B cell (primary cell): Measurements from ENCODE around the gene GPR3. TPM values are rescaled to one million over a fixed set of nuclear protein-coding genes. Genes with fewer than 3 reads are reported as not detected.

Source experiments
- ATAC-seq: fragments of 200-7000 bp; cut with Tn5 transposase; one replicate; pipeline ENCODE4 v1.10.0; 2021; ENCODE audit warnings: low read depth, mild to moderate bottlenecking, moderate number of reproducible peaks, moderate library complexity
- CTCF ChIA-PET: fragments of 350-600 bp; sonication (Branson Sonifier 250); formaldehyde crosslinking; loops from one replicate; lab custom pipeline; 2021; ENCODE audit warnings: antibody characterized with exemption, inconsistent platforms; lab: Charles Lee
- POLR2A ChIA-PET: fragments of 350-600 bp; sonication (Branson Sonifier 250); formaldehyde crosslinking; loops from one replicate; lab custom pipeline; 2021; ENCODE audit warnings: antibody characterized with exemption; lab: Charles Lee
- DNase-seq: peaks from one replicate; pipeline ENCODE4 v3.0.0; 2013
- H2AFZ ChIP-seq: 2 replicates; pipeline ENCODE4 v1.6.1; 2012; ENCODE audit warnings: mild to moderate bottlenecking, low read depth, low read length; ENCODE audit not compliant: insufficient read depth, poor library complexity, severe bottlenecking
- H3K27ac ChIP-seq, 2 donors: 1 replicate in 1 of 2; 2 replicates in 1 of 2; pipeline ENCODE4 v1.5.1; 2012 to 2013; ENCODE audit warnings: low read length in 2 of 2, mild to moderate bottlenecking in 2 of 2, moderate library complexity in 1 of 2
- H3K27me3 ChIP-seq, 4 experiments: fragments of 200-600 bp in 1 of 4; sonication (generic) in 1 of 4; replicated peaks in 1 of 4; 1 replicate in 2 of 4; 2 replicates in 2 of 4; pipeline versions ENCODE4 v1.6.1 to v1.7.0; 2013 to 2016; ENCODE audit warnings: low read length in 3 of 4, mild to moderate bottlenecking in 2 of 4, mixed read lengths in 1 of 4, moderate library complexity in 1 of 4; ENCODE audit not compliant: insufficient read depth in 4 of 4, control insufficient read depth in 3 of 4; ENCODE audit errors: control extremely low read depth in 1 of 4
- H3K36me3 ChIP-seq, 2 experiments: replicated peaks in 1 of 2; 1 replicate in 1 of 2; 2 replicates in 1 of 2; pipeline versions ENCODE4 v1.6.1 to v1.7.1; 2013; ENCODE audit warnings: low read length in 1 of 2; ENCODE audit not compliant: insufficient read depth in 2 of 2, control insufficient read depth in 1 of 2; ENCODE audit errors: control extremely low read depth in 1 of 2, extremely low read depth in 1 of 2
- H3K4me1 ChIP-seq, 2 donors: fragments of 200-600 bp in 1 of 2; sonication (generic) in 1 of 2; 1 replicate in 1 of 2; 2 replicates in 1 of 2; pipeline versions ENCODE4 v1.5.1 to v1.6.1; 2013 to 2017; ENCODE audit warnings: low read length in 2 of 2; ENCODE audit not compliant: control insufficient read depth in 2 of 2, insufficient read depth in 2 of 2
- H3K4me2 ChIP-seq: replicated peaks from 2 replicates; pipeline ENCODE3; 2012; ENCODE audit warnings: mild to moderate bottlenecking, low read depth, low read length; ENCODE audit not compliant: poor library complexity, severe bottlenecking
- H3K4me3 ChIP-seq, 5 experiments: fragments of 200-600 bp in 1 of 5; sonication (generic) in 1 of 5; 1 replicate in 3 of 5; 2 replicates in 2 of 5; pipeline versions ENCODE4 v1.5.1 to v1.7.0; 2011 to 2016; ENCODE audit warnings: low read length in 4 of 5, mild to moderate bottlenecking in 4 of 5, low read depth in 2 of 5, control low read depth in 1 of 5, moderate library complexity in 1 of 5; ENCODE audit not compliant: insufficient read depth in 1 of 5; ENCODE audit errors: control extremely low read depth in 1 of 5, extremely low read depth in 1 of 5
- H3K79me2 ChIP-seq: fragments of 200-600 bp; sonication (generic); one replicate; pipeline ENCODE4 v1.6.0; 2016; ENCODE audit warnings: low read length; ENCODE audit not compliant: control insufficient read depth, insufficient read depth
- H3K9ac ChIP-seq: fragments of 200-600 bp; sonication (generic); 2 replicates; pipeline ENCODE4 v1.6.1; 2017; ENCODE audit warnings: mild to moderate bottlenecking, low read length, moderate library complexity
- H3K9me3 ChIP-seq, 3 donors: one replicate each; pipeline versions ENCODE4 v1.6.1 to v1.7.1; 2013; ENCODE audit warnings: low read length in 2 of 3; ENCODE audit not compliant: control insufficient read depth in 2 of 3, insufficient read depth in 1 of 3; ENCODE audit errors: control extremely low read depth in 1 of 3
- H4K20me1 ChIP-seq: 2 replicates; pipeline ENCODE4 v1.6.0; 2012; ENCODE audit warnings: mild to moderate bottlenecking, low read length; ENCODE audit not compliant: insufficient read depth, control insufficient read depth, poor library complexity, severe bottlenecking
- H3K27ac Mint-ChIP-seq: one replicate; pipeline ENCODE4 v1.8.0; 2021; ENCODE audit warnings: mixed read lengths
- H3K27me3 Mint-ChIP-seq: one replicate; pipeline ENCODE4 v1.8.0; 2021; ENCODE audit warnings: mixed read lengths
- H3K4me1 Mint-ChIP-seq: one replicate; pipeline ENCODE4 v1.8.0; 2021; ENCODE audit warnings: mixed read lengths
- H3K4me3 Mint-ChIP-seq: one replicate; pipeline ENCODE4 v1.8.0; 2021; ENCODE audit warnings: mixed read lengths
- H3K9me3 Mint-ChIP-seq: one replicate; pipeline ENCODE4 v1.8.0; 2022; ENCODE audit warnings: mixed read lengths; ENCODE audit not compliant: insufficient read depth
- CTCF ChIP-seq: fragments of 200-600 bp; IDR thresholded peaks from one replicate; pipeline ENCODE4 v1.8.0; 2022; ENCODE audit warnings: antibody characterized with exemption, mild to moderate bottlenecking
- EZH2 ChIP-seq: IDR thresholded peaks from 2 replicates; pipeline ENCODE4 v1.6.1; 2012; ENCODE audit warnings: borderline replicate concordance, low read depth, mild to moderate bottlenecking, moderate library complexity, low read length; ENCODE audit not compliant: insufficient read depth, poor library complexity, severe bottlenecking
- WGBS: methylation state at CpG from one replicate; pipeline ENCODE4 v1.1.5; 2013; ENCODE audit warnings: missing lambda C conversion rate; ENCODE audit not compliant: insufficient coverage; 5-methylcytosine and 5-hydroxymethylcytosine counted together
- intact Hi-C: fragments of 100-400 bp; cut with micrococcal nuclease; formaldehyde crosslinking; loops from one replicate; pipeline ENCODE4 v1.10.0; 2022
- polyA plus RNA-seq: library from polyadenylated mRNA; depleted of rRNA; stranded (reverse); fragments of >200 nt; gene quantifications from 2 replicates; pipeline ENCODE4 v1.2.3, GENCODE V29; 2012
- total RNA-seq, 2 donors: library from RNA; stranded (reverse); fragments of 120-200 nt in 1 of 2; gene quantifications; 1 replicate in 1 of 2; 2 replicates in 1 of 2; pipeline versions ENCODE4 v1.2.3 to v1.2.4, GENCODE V29; 2013 to 2022

GPR3 gene
- total and polyA plus RNA-seq, 2 donors (not counting 1 experiment from before 2014, with no cell fraction given), result 3.3 TPM; not detected in 1

- Mint-ChIP-seq H3K27me3 (no peaks in the 10 kb centered on the region), H3K27ac (no peak overlapping the region), H3K4me3 (no peak overlapping the region), H3K9me3 (no peaks in the 10 kb centered on the region), H3K4me1 (peaks cover 21% of the 10 kb centered on the region)
- TF ChIP-seq EZH2 (no peak), CTCF (no peak)
- Histone ChIP-seq H3K4me3 (no peak overlapping the region), H3K36me3 (peaks cover 0 to 43% of the 10 kb centered on the region in 2 experiments), H2AFZ (no peak overlapping the region), H3K9ac (no peak overlapping the region), H4K20me1 (peaks cover 12% of the 10 kb centered on the region), H3K4me2 (no peak overlapping the region), H3K4me1 (peaks cover 13 to 23% of the 10 kb centered on the region in 2 donors), H3K79me2 (peaks cover 22% of the 10 kb centered on the region), H3K27ac (no peak overlapping the region), H3K27me3 (no peaks in the 10 kb centered on the region), H3K9me3 (no peaks in the 10 kb centered on the region)
- WGBS, result 97% methylated on average over 5 of the region's 8 CpGs
- ATAC-seq, result no peak
- no peak for DNase-seq
- intact Hi-C loops, result no loop called here
- ChIA-PET POLR2A (interaction anchor here (1.0 kb wide), 1 partner anchor 10 kb away, joined by 3 read pairs; the partner anchor contains the start of gene SYTL1), CTCF (interaction anchor here (1.5 to 11.1 kb wide), 3 partner anchors 10 to 52 kb away, joined by 4 to 135 read pairs (median 86); partner anchors contain the start of genes CD164L2, GPR3 and SYTL1)
These were observed 40.8 kb upstream of the GPR3 start for GRCh38 chr1:27351541-27352107.

GRCh38 chr1:27353166-27353565 is 39.3 kb upstream of the GPR3 start:
- H3K4me1 Mint-ChIP-seq, result peaks cover 28% of the 10 kb centered on the region
- Histone ChIP-seq H3K4me2 (no peak overlapping the region), H3K9me3 (no peaks in the 10 kb centered on the region), H3K27ac (no peak overlapping the region), H3K27me3 (no peaks in the 10 kb centered on the region), H2AFZ (no peak overlapping the region), H3K4me3 (no peak overlapping the region), H4K20me1 (no peaks in the 10 kb centered on the region), H3K9ac (no peak overlapping the region), H3K79me2 (peaks cover 12% of the 10 kb centered on the region), H3K36me3 (peaks cover 0 to 29% of the 10 kb centered on the region in 2 experiments), H3K4me1 (peaks cover 26 to 38% of the 10 kb centered on the region in 2 donors)
- 93% methylated on average over 13 of the region's 13 CpGs for WGBS
- DNase-seq (no peak), ATAC-seq (no peak)
- TF ChIP-seq EZH2, result no peak
- no peak for TF ChIP-seq CTCF
- H3K27me3 Mint-ChIP-seq, result no peaks in the 10 kb centered on the region
- no peak overlapping the region for H3K4me3 Mint-ChIP-seq
- POLR2A ChIA-PET, result interaction anchor here (2.1 kb wide), 1 partner anchor 12 kb away, joined by 9 read pairs; the partner anchor contains the start of gene SYTL1
- no peak overlapping the region for H3K27ac Mint-ChIP-seq
- intact Hi-C loops, result no loop called here
- no peaks in the 10 kb centered on the region for H3K9me3 Mint-ChIP-seq
- CTCF ChIA-PET, result interaction anchor here (0.8 to 11.1 kb wide), 7 partner anchors 12 to 254 kb away, joined by 3 to 135 read pairs (median 8); partner anchors contain the start of genes CD164L2, GPR3, MAP3K6 and SYTL1
